HEK293 (cell line): ENCODE data around the gene WWC1.
A peak's percentile ranks its signal among the peaks of the same experiment; 100 is the strongest.

Experiments
- CTCF ChIA-PET: fragments of 350-600 bp; formaldehyde crosslinking; extraction: SDS; loops from one replicate; lab custom pipeline; 2021; ENCODE audit warnings: antibody characterized with exemption; lab: Yijun Ruan, JAX
- POLR2A ChIA-PET: fragments of 300-600 bp; formaldehyde crosslinking; extraction: SDS; loops from one replicate; lab custom pipeline; 2020; ENCODE audit warnings: antibody characterized with exemption, inconsistent platforms; lab: Yijun Ruan, JAX
- H3K27ac ChIP-seq: fragments of 200-500 bp; sonication (Bioruptor generic); 2 replicates; pipeline ENCODE4 v1.5.1; 2014; ENCODE audit warnings: low read depth, low read length, control low read depth, inconsistent platforms; ENCODE audit errors: extremely low read depth
- H3K36me3 ChIP-seq, 2 experiments: fragments of 200-500 bp in 1 of 2; sonication (Bioruptor generic) in 1 of 2; 1 replicate in 1 of 2; 2 replicates in 1 of 2; pipeline ENCODE4 v1.5.1; 2014 to 2017; ENCODE audit warnings: inconsistent platforms in 2 of 2, low read length in 2 of 2; ENCODE audit not compliant: control insufficient read depth in 2 of 2, insufficient read depth in 1 of 2
- H3K4me1 ChIP-seq: fragments of 200-500 bp; sonication (Bioruptor generic); 2 replicates; pipeline ENCODE4 v1.5.1; 2014; ENCODE audit warnings: mild to moderate bottlenecking, low read length, inconsistent platforms; ENCODE audit not compliant: control insufficient read depth, insufficient read depth
- H3K4me3 ChIP-seq: 2 replicates; pipeline ENCODE4 v1.5.1; 2011; ENCODE audit warnings: low read depth, mild to moderate bottlenecking, control low read depth, low read length, moderate library complexity
- H3K9me3 ChIP-seq: fragments of 200-500 bp; sonication (Bioruptor generic); 2 replicates; pipeline ENCODE4 v1.5.1; 2014; ENCODE audit warnings: low read depth, low read length, inconsistent platforms; ENCODE audit not compliant: control insufficient read depth, insufficient read depth
- FEZF1 ChIP-seq: fragments of 450-650 bp; formaldehyde crosslinking; IDR thresholded peaks from 2 replicates; pipeline ENCODE4 v1.5.1; 2016; ENCODE audit warnings: missing biosample characterization, missing genetic modification characterization
- GLIS2 ChIP-seq: fragments of 450-650 bp; formaldehyde crosslinking; IDR thresholded peaks from 2 replicates; pipeline ENCODE4 v1.5.1; 2016; ENCODE audit warnings: missing biosample characterization, missing genetic modification characterization
- PRDM1 ChIP-seq: fragments of 450-650 bp; formaldehyde crosslinking; IDR thresholded peaks from 2 replicates; pipeline ENCODE4; 2016; ENCODE audit warnings: missing biosample characterization, missing genetic modification characterization
- YY1 ChIP-seq: fragments of 450-650 bp; formaldehyde crosslinking; IDR thresholded peaks from 2 replicates; pipeline ENCODE4 v1.5.1; 2018; ENCODE audit warnings: missing biosample characterization, missing genetic modification characterization
- ZBTB48 ChIP-seq: fragments of 450-650 bp; formaldehyde crosslinking; IDR thresholded peaks from 2 replicates; pipeline ENCODE4 v1.5.1; 2016; ENCODE audit warnings: missing biosample characterization, missing genetic modification characterization
- ZIC2 ChIP-seq: fragments of 450-650 bp; formaldehyde crosslinking; IDR thresholded peaks from 2 replicates; pipeline ENCODE4 v1.5.1; 2016; ENCODE audit warnings: missing biosample characterization, missing genetic modification characterization
- ZNF214 ChIP-seq: fragments of 450-650 bp; formaldehyde crosslinking; IDR thresholded peaks from 2 replicates; pipeline ENCODE4 v1.5.1; 2017; ENCODE audit warnings: missing biosample characterization, mild to moderate bottlenecking, missing genetic modification characterization, borderline replicate concordance
- ZNF266 ChIP-seq: fragments of 450-650 bp; formaldehyde crosslinking; IDR thresholded peaks from 2 replicates; pipeline ENCODE4 v1.5.1; 2016; ENCODE audit warnings: missing biosample characterization, missing genetic modification characterization, low read depth
- ZNF341 ChIP-seq: fragments of 450-650 bp; formaldehyde crosslinking; IDR thresholded peaks from 2 replicates; pipeline ENCODE4; 2016; ENCODE audit warnings: low read depth, missing biosample characterization, missing genetic modification characterization
- ZNF544 ChIP-seq: fragments of 450-650 bp; formaldehyde crosslinking; IDR thresholded peaks from 2 replicates; pipeline ENCODE4 v1.5.0; 2017; ENCODE audit warnings: missing biosample characterization, missing genetic modification characterization
- ZNF629 ChIP-seq: fragments of 450-650 bp; formaldehyde crosslinking; IDR thresholded peaks from 2 replicates; pipeline ENCODE4 v1.5.1; 2017; ENCODE audit warnings: missing biosample characterization, missing genetic modification characterization
- ZNF660 ChIP-seq: fragments of 450-650 bp; IDR thresholded peaks from 2 replicates; pipeline ENCODE4 v1.5.1; 2018; ENCODE audit warnings: missing biosample characterization, mild to moderate bottlenecking, missing genetic modification characterization
- ZNF776 ChIP-seq: fragments of 450-650 bp; formaldehyde crosslinking; IDR thresholded peaks from 2 replicates; pipeline ENCODE4 v1.5.0; 2017; ENCODE audit warnings: missing biosample characterization, missing genetic modification characterization, borderline replicate concordance
- TF ChIP-seq, protein P1 (sequence below): fragments of 450-650 bp; formaldehyde crosslinking; IDR thresholded peaks from 2 replicates; pipeline ENCODE4 v1.5.1; 2016; ENCODE audit warnings: missing biosample characterization, missing genetic modification characterization
- TF ChIP-seq, protein P2 (sequence below): fragments of 450-650 bp; formaldehyde crosslinking; IDR thresholded peaks from 2 replicates; pipeline ENCODE4 v1.5.1; 2016; ENCODE audit warnings: missing biosample characterization, missing genetic modification characterization
- TF ChIP-seq, protein P3 (sequence below): fragments of 450-650 bp; formaldehyde crosslinking; IDR thresholded peaks from 2 replicates; pipeline ENCODE4 v1.5.1; 2016; ENCODE audit warnings: missing biosample characterization, missing genetic modification characterization, borderline replicate concordance
- TF ChIP-seq, protein P4 (sequence below): fragments of 450-650 bp; formaldehyde crosslinking; IDR thresholded peaks from 2 replicates; pipeline ENCODE4 v1.5.1; 2016; ENCODE audit warnings: missing biosample characterization, missing genetic modification characterization

The WWC1 gene

DNA sequence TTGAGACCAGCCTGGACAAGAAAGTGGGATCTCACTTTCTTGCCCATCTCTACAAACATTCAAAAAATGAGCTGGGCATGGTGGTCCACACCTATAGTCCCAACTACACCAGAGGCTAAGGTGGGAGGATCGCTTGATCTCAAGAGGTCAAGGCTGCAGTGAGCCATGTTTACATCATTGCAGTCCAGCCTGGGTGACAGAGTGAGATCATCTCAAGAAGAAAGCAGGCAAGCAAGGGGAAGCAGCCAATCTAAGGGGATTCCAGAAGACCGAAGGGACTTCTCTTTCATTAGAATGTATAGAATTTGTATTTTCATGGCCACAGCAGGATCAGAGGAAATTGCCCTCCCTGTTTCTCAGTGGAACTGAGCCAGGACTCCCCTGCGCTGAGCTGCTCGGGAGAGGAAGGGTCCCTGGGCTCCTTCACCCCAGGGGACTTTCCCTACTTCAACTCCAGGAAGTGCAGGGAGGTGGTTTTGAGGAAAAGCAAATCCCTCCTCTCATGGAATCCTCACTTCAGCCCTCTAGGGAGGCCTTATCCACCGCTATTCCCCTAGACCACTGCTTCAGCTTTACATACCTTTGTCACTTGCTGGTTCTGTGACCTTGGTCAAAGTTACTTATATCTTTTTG, 12.1 kb downstream of the WWC1 start:
- Histone ChIP-seq H3K27ac (no peak overlapping the region), H3K36me3 (no peaks in the 10 kb centered on the region), H3K9me3 (no peaks in the 10 kb centered on the region), H3K4me3 (no peak overlapping the region), H3K4me1 (no peaks in the 10 kb centered on the region)
- TF ChIP-seq ZIC2 (tag by site-specific recombination) (peak; percentile 65), ZNF214 (no peak), ZNF629 (tag by site-specific recombination) (0 out of 2 replicates have a peak, but pooled peaks have one; percentile 36)
- ChIA-PET CTCF (interaction anchor here (0.5 to 1.3 kb wide), 5 partner anchors 8 to 15 kb away, joined by 3 read pairs; no protein-coding TSS in a partner anchor), POLR2A (no interaction called here)

DNA sequence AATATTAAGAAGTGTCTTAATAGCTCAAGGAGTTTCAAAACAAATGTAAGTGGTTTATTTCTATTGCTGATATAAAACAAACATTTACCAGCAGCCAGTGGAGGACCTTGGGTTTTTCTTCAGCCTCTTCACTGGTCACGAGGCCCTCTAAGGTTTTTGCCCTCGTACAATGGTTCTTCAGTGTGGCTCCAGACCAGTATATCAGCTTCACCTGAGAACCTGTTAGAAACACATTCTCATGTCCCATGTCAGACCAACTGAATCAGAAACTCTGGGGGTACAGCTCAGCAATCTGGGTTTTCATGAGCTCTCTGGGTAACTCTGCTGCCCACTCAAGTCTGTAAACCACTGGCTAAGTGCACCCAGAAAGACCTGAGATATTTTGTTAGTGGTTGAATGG, 12.9 kb downstream of the WWC1 start:
- ChIA-PET POLR2A (interaction anchor here (0.7 kb wide), 1 partner anchor 898 kb away, joined by 6 read pairs; no protein-coding TSS in a partner anchor), CTCF (interaction anchor here (0.6 to 1.0 kb wide), 3 partner anchors 12 to 14 kb away, joined by 3 read pairs; no protein-coding TSS in a partner anchor)
- H3K4me1 ChIP-seq: no peaks in the 10 kb centered on the region
- TF ChIP-seq, protein P1, sequence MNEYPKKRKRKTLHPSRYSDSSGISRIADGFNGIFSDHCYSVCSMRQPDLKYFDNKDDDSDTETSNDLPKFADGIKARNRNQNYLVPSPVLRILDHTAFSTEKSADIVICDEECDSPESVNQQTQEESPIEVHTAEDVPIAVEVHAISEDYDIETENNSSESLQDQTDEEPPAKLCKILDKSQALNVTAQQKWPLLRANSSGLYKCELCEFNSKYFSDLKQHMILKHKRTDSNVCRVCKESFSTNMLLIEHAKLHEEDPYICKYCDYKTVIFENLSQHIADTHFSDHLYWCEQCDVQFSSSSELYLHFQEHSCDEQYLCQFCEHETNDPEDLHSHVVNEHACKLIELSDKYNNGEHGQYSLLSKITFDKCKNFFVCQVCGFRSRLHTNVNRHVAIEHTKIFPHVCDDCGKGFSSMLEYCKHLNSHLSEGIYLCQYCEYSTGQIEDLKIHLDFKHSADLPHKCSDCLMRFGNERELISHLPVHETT (tag by site-specific recombination): no peak
- TF ChIP-seq ZNF544 (tag by site-specific recombination) (no peak), PRDM1 (tag by site-specific recombination) (no peak)
- TF ChIP-seq, all 188 proteins: peak for 0
- Histone ChIP-seq H3K36me3 (no peaks in the 10 kb centered on the region), H3K4me3 (no peak overlapping the region), H3K27ac (no peak overlapping the region), H3K9me3 (no peaks in the 10 kb centered on the region)

DNA sequence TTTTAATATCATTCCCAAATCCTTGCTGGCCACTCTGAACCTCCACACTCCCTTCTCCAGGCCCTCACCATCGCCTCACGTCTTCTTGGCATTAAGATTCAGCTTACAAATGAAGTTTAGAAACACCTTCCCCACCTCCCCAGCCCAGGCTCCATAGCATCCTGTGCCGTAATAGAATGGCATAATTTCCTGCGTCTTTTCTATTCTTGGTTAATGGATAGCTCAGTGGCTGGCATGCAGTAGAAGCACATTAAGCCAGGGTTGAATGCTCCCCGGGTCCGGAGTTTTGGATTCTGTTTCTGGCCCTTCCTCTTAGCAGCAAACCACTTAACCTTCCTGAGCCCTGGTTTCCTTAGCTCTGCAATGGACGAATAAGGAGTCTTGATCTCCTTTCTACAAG, 13.8 kb downstream of the WWC1 start:
- ChIA-PET CTCF (interaction anchor here (0.7 kb wide), 2 partner anchors 16 to 59 kb away, joined by 3 read pairs; no protein-coding TSS in a partner anchor), POLR2A (interaction anchor here (0.7 kb wide), 1 partner anchor 11 kb away, joined by 5 read pairs; no protein-coding TSS in a partner anchor)
- Histone ChIP-seq H3K4me1 (no peaks in the 10 kb centered on the region), H3K9me3 (no peaks in the 10 kb centered on the region), H3K4me3 (no peak overlapping the region), H3K36me3 (no peaks in the 10 kb centered on the region), H3K27ac (no peak overlapping the region)
- no peak for TF ChIP-seq ZBTB48 (tag by site-specific recombination)
- TF ChIP-seq ZNF660 (tag by site-specific recombination): no peak
- TF ChIP-seq, protein P2, sequence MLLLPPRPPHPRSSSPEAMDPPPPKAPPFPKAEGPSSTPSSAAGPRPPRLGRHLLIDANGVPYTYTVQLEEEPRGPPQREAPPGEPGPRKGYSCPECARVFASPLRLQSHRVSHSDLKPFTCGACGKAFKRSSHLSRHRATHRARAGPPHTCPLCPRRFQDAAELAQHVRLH (tag by site-specific recombination): no peak
- TF ChIP-seq, protein P3, sequence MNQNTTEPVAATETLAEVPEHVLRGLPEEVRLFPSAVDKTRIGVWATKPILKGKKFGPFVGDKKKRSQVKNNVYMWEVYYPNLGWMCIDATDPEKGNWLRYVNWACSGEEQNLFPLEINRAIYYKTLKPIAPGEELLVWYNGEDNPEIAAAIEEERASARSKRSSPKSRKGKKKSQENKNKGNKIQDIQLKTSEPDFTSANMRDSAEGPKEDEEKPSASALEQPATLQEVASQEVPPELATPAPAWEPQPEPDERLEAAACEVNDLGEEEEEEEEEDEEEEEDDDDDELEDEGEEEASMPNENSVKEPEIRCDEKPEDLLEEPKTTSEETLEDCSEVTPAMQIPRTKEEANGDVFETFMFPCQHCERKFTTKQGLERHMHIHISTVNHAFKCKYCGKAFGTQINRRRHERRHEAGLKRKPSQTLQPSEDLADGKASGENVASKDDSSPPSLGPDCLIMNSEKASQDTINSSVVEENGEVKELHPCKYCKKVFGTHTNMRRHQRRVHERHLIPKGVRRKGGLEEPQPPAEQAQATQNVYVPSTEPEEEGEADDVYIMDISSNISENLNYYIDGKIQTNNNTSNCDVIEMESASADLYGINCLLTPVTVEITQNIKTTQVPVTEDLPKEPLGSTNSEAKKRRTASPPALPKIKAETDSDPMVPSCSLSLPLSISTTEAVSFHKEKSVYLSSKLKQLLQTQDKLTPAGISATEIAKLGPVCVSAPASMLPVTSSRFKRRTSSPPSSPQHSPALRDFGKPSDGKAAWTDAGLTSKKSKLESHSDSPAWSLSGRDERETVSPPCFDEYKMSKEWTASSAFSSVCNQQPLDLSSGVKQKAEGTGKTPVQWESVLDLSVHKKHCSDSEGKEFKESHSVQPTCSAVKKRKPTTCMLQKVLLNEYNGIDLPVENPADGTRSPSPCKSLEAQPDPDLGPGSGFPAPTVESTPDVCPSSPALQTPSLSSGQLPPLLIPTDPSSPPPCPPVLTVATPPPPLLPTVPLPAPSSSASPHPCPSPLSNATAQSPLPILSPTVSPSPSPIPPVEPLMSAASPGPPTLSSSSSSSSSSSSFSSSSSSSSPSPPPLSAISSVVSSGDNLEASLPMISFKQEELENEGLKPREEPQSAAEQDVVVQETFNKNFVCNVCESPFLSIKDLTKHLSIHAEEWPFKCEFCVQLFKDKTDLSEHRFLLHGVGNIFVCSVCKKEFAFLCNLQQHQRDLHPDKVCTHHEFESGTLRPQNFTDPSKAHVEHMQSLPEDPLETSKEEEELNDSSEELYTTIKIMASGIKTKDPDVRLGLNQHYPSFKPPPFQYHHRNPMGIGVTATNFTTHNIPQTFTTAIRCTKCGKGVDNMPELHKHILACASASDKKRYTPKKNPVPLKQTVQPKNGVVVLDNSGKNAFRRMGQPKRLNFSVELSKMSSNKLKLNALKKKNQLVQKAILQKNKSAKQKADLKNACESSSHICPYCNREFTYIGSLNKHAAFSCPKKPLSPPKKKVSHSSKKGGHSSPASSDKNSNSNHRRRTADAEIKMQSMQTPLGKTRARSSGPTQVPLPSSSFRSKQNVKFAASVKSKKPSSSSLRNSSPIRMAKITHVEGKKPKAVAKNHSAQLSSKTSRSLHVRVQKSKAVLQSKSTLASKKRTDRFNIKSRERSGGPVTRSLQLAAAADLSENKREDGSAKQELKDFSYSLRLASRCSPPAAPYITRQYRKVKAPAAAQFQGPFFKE (tag by site-specific recombination): no peak
- TF ChIP-seq, protein P4, sequence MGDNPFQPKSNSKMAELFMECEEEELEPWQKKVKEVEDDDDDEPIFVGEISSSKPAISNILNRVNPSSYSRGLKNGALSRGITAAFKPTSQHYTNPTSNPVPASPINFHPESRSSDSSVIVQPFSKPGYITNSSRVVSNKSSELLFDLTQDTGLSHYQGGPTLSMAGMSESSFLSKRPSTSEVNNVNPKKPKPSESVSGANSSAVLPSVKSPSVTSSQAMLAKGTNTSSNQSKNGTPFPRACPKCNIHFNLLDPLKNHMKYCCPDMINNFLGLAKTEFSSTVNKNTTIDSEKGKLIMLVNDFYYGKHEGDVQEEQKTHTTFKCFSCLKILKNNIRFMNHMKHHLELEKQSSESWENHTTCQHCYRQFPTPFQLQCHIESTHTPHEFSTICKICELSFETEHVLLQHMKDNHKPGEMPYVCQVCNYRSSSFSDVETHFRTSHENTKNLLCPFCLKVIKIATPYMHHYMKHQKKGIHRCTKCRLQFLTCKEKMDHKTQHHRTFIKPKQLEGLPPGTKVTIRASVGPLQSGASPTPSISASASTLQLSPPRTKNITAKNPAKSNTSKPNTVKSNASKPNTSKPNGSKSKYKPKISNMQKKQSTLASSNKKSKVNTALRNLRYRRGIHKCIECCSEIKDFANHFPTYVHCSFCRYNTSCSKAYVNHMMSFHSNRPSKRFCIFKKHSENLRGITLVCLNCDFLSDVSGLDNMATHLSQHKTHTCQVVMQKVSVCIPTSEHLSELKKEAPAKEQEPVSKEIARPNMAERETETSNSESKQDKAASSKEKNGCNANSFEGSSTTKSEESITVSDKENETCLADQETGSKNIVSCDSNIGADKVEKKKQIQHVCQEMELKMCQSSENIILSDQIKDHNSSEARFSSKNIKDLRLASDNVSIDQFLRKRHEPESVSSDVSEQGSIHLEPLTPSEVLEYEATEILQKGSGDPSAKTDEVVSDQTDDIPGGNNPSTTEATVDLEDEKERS (tag by site-specific recombination): no peak
- TF ChIP-seq YY1: no peak
- no peak for TF ChIP-seq ZIC2 (tag by site-specific recombination)
- TF ChIP-seq ZNF266 (tag by site-specific recombination): no peak
- TF ChIP-seq GLIS2 (tag by site-specific recombination): no peak
- TF ChIP-seq ZNF341 (tag by site-specific recombination): no peak
- TF ChIP-seq ZNF776 (tag by site-specific recombination): no peak
- TF ChIP-seq FEZF1 (tag by site-specific recombination): no peak
- TF ChIP-seq ZNF629 (tag by site-specific recombination): no peak
